Neuronal stem cell (in vitro differentiated cells): ENCODE results near the gene SLC45A2. TPM values are rescaled to one million over a fixed set of nuclear protein-coding genes. Genes with fewer than 3 reads are reported as not detected.
"Not testable (repeated sequence)": the region's sequence is repeated elsewhere in the genome, so short reads cannot be mapped to it uniquely, and the experiment has no call there.

Source experiments
- DNase-seq: peaks from one replicate; pipeline ENCODE4 v3.0.0-alpha.2; 2013; ENCODE audit warnings: low spot score
- H2AFZ ChIP-seq: one replicate; pipeline ENCODE4 v1.6.1; 2013; ENCODE audit warnings: mild to moderate bottlenecking, low read length, inconsistent platforms
- H2AK5ac ChIP-seq: 2 replicates; pipeline ENCODE4 v1.6.1; 2013; ENCODE audit warnings: low read depth, mild to moderate bottlenecking, inconsistent platforms, low read length, moderate library complexity, mixed read lengths
- H2BK120ac ChIP-seq: 2 replicates; pipeline ENCODE4 v1.6.1; 2013; ENCODE audit warnings: low read depth, mild to moderate bottlenecking, inconsistent platforms, low read length, moderate library complexity, mixed read lengths
- H2BK12ac ChIP-seq: one replicate; pipeline ENCODE4 v1.6.1; 2013; ENCODE audit warnings: low read length, inconsistent platforms
- H2BK15ac ChIP-seq: 2 replicates; pipeline ENCODE4 v1.6.1; 2013; ENCODE audit warnings: mild to moderate bottlenecking, low read length, inconsistent platforms, mixed read lengths
- H2BK5ac ChIP-seq: one replicate; pipeline ENCODE4 v1.6.1; 2013; ENCODE audit warnings: inconsistent platforms, mild to moderate bottlenecking, low read length, moderate library complexity
- H3K14ac ChIP-seq: one replicate; pipeline ENCODE4 v1.6.1; 2013; ENCODE audit warnings: low read length, inconsistent platforms
- H3K18ac ChIP-seq: 2 replicates; pipeline ENCODE4 v1.6.1; 2013; ENCODE audit warnings: low read length, inconsistent platforms
- H3K23ac ChIP-seq: 2 replicates; pipeline ENCODE4 v1.6.1; 2013; ENCODE audit warnings: low read depth, mild to moderate bottlenecking, mixed read lengths, low read length, inconsistent platforms; ENCODE audit not compliant: poor library complexity
- H3K27ac ChIP-seq: replicated peaks from 3 replicates; pipeline ENCODE4 v1.5.1; 2013; ENCODE audit warnings: low read length, inconsistent platforms
- H3K27me3 ChIP-seq, 3 experiments: 2 replicates each; pipeline ENCODE4 v1.6.1; 2013; ENCODE audit warnings: low read length in 3 of 3, mild to moderate bottlenecking in 2 of 3, inconsistent platforms in 1 of 3, low read depth in 1 of 3, mixed read lengths in 1 of 3, moderate library complexity in 1 of 3; ENCODE audit not compliant: control insufficient read depth in 3 of 3, insufficient read depth in 3 of 3
- H3K36me3 ChIP-seq, 2 donors: replicated peaks in 1 of 2; 2 replicates each; pipeline ENCODE4 v1.6.1; 2013; ENCODE audit warnings: low read length in 2 of 2; ENCODE audit not compliant: control insufficient read depth in 2 of 2, insufficient read depth in 2 of 2
- H3K4ac ChIP-seq: 2 replicates; pipeline ENCODE4 v1.6.1; 2013; ENCODE audit warnings: inconsistent platforms, mild to moderate bottlenecking, low read length, moderate library complexity
- H3K4me1 ChIP-seq, 2 donors: 1 replicate in 1 of 2; 2 replicates in 1 of 2; pipeline ENCODE4 v1.6.1; 2013; ENCODE audit warnings: low read length in 2 of 2, low read depth in 1 of 2; ENCODE audit not compliant: control insufficient read depth in 2 of 2, insufficient read depth in 1 of 2
- H3K4me2 ChIP-seq: one replicate; pipeline ENCODE4 v1.6.1; 2013; ENCODE audit warnings: mild to moderate bottlenecking, low read length, inconsistent platforms; ENCODE audit not compliant: insufficient read depth, poor library complexity, severe bottlenecking
- H3K4me3 ChIP-seq, 2 donors: 2 replicates each; pipeline ENCODE4 v1.5.1; 2013; ENCODE audit warnings: low read length in 2 of 2, mild to moderate bottlenecking in 2 of 2, inconsistent platforms in 1 of 2, moderate library complexity in 1 of 2
- H3K79me1 ChIP-seq: one replicate; pipeline ENCODE4 v1.6.1; 2013; ENCODE audit warnings: low read depth, mild to moderate bottlenecking, inconsistent platforms, low read length, moderate library complexity
- H3K9ac ChIP-seq: one replicate; pipeline ENCODE4 v1.6.1; 2013; ENCODE audit warnings: mild to moderate bottlenecking, low read depth, low read length, inconsistent platforms; ENCODE audit not compliant: poor library complexity
- H3K9me3 ChIP-seq, 2 donors: replicated peaks in 1 of 2; 2 replicates each; pipeline versions ENCODE3 to v1.6.1; 2013; ENCODE audit warnings: low read length in 2 of 2, mild to moderate bottlenecking in 2 of 2, inconsistent platforms in 1 of 2, low read depth in 1 of 2, mixed read lengths in 1 of 2, moderate library complexity in 1 of 2; ENCODE audit not compliant: control insufficient read depth in 2 of 2, insufficient read depth in 1 of 2
- H4K8ac ChIP-seq: one replicate; pipeline ENCODE4 v1.6.1; 2013; ENCODE audit warnings: low read depth, mild to moderate bottlenecking, inconsistent platforms, low read length, moderate library complexity
- H4K91ac ChIP-seq: one replicate; pipeline ENCODE4 v1.6.1; 2013; ENCODE audit warnings: low read length, low read depth, mild to moderate bottlenecking, inconsistent platforms; ENCODE audit not compliant: poor library complexity
- WGBS, 2 donors: extraction: QIAGEN DNeasy Blood & Tissue Kit; methylation state at CpG; one replicate each; pipeline ENCODE4 v1.1.7; 2013; ENCODE audit warnings: missing lambda C conversion rate in 2 of 2, mixed read lengths in 1 of 2; ENCODE audit not compliant: insufficient read length in 2 of 2, insufficient replicate concordance in 1 of 2; ENCODE audit errors: extremely low coverage in 2 of 2; 5-methylcytosine and 5-hydroxymethylcytosine counted together
- polyA plus RNA-seq, 2 experiments: library from polyadenylated mRNA; stranded (reverse); fragments of 200-250 nt; gene quantifications; one replicate each; pipeline ENCODE4 v1.2.3, GENCODE V29; 2013

The SLC45A2 gene
- polyA plus RNA-seq (2013, experiment 1 of 2), result 0.01 TPM
- polyA plus RNA-seq (2013, experiment 2 of 2), result not detected

- WGBS, 2 donors, result 100% methylated on average over 2 of the region's 7 CpGs; no CpG with 5 or more reads in 1 of the 2 donors
- H3K4me1 ChIP-seq, result no peaks in the 10 kb centered on the region
Measured at GRCh38 chr5:33984671-33985124, at the start of gene SLC45A2. SLC45A2 (minus strand) TSS chr5:33984693; CDS start chr5:33984583, 110 bp downstream.

GRCh38 chr5:34031966-34032365, 47.5 kb upstream of the SLC45A2 start:
- Histone ChIP-seq H3K23ac (no peak overlapping the region), H4K8ac (no peak overlapping the region), H3K79me1 (no peaks in the 10 kb centered on the region), H2AFZ (no peak overlapping the region), H3K18ac (no peak overlapping the region), H3K4me1 (peaks cover 0 to 7% of the 10 kb centered on the region in 2 donors), H3K14ac (no peak overlapping the region), H3K9ac (no peak overlapping the region), H4K91ac (no peak overlapping the region), H2BK120ac (no peak overlapping the region), H3K9me3 (peaks cover 2 to 4% of the 10 kb centered on the region in 2 donors), H3K36me3 (peaks cover 0 to 31% of the 10 kb centered on the region in 2 donors), H3K27ac (no peak overlapping the region), H3K4me2 (no peak overlapping the region), H2BK5ac (no peak overlapping the region), H3K27me3 (no peaks in the 10 kb centered on the region), H3K4ac (no peak overlapping the region), H2BK15ac (no peak overlapping the region), H3K4me3 (no peak overlapping the region), H2AK5ac (no peak overlapping the region), H2BK12ac (no peak overlapping the region)
- WGBS, 2 donors, result no CpG with 5 or more reads among the region's 3 CpGs
- DNase-seq, result no peak

More at GRCh38 chr5:33984671-33985124, at the start of gene SLC45A2:
- H2AK5ac ChIP-seq, result peak within 1 kb of the TSS; percentile 42
- peak within 1 kb of the TSS; percentile 22 for H3K14ac ChIP-seq
- no peaks in the 10 kb centered on the region for H3K27me3 ChIP-seq
- H3K36me3 ChIP-seq, result peaks cover 13 to 32% of the 10 kb centered on the region in 2 donors
- H3K4me2 ChIP-seq, result no peak within 1 kb of the TSS
- H3K9ac ChIP-seq, result peak within 1 kb of the TSS; percentile 36
- H3K4me3 ChIP-seq, result no peak within 1 kb of the TSS
- H2BK120ac ChIP-seq, result no peak within 1 kb of the TSS
- peak within 1 kb of the TSS; percentile 26 for H2BK12ac ChIP-seq
- H2AFZ ChIP-seq, result no peak within 1 kb of the TSS
- H3K27ac ChIP-seq, result no peak within 1 kb of the TSS
- no peak within 1 kb of the TSS for H3K4ac ChIP-seq
- no peak within 1 kb of the TSS for H4K8ac ChIP-seq
- H2BK5ac ChIP-seq, result no peak within 1 kb of the TSS
- no peak within 1 kb of the TSS for H2BK15ac ChIP-seq
- H3K9me3 ChIP-seq, result peaks cover 0 to 2% of the 10 kb centered on the region in 2 donors
- peak within 1 kb of the TSS; percentile 40 for H3K23ac ChIP-seq
- peak within 1 kb of the TSS; percentile 68 for H4K91ac ChIP-seq
- no peak for DNase-seq
- peak within 1 kb of the TSS; percentile 15 for H3K18ac ChIP-seq
- no peaks in the 10 kb centered on the region for H3K79me1 ChIP-seq

- Histone ChIP-seq H2AFZ (no peak overlapping the region), H3K4me1 (peaks cover 0 to 7% of the 10 kb centered on the region in 2 donors), H3K27ac (no peak overlapping the region), H2BK5ac (no peak overlapping the region), H3K9me3 (peaks cover 2 to 4% of the 10 kb centered on the region in 2 donors), H3K18ac (no peak overlapping the region), H3K14ac (no peak overlapping the region), H3K9ac (no peak overlapping the region), H3K4me3 (no peak overlapping the region), H3K36me3 (peaks cover 0 to 31% of the 10 kb centered on the region in 2 donors), H3K23ac (no peak overlapping the region), H4K8ac (no peak overlapping the region), H3K79me1 (no peaks in the 10 kb centered on the region), H3K4ac (no peak overlapping the region), H2AK5ac (no peak overlapping the region), H2BK12ac (no peak overlapping the region), H4K91ac (no peak overlapping the region), H2BK120ac (no peak overlapping the region), H3K4me2 (no peak overlapping the region), H3K27me3 (no peaks in the 10 kb centered on the region), H2BK15ac (no peak overlapping the region)
- no CpG with 5 or more reads among the region's 2 CpGs for WGBS, 2 donors
- DNase-seq, result no peak
Measured at GRCh38 chr5:34031117-34031516, 46.6 kb upstream of the SLC45A2 start.

- H3K4me2 ChIP-seq, H2AK5ac ChIP-seq, H4K8ac ChIP-seq, H2BK12ac ChIP-seq, H4K91ac ChIP-seq, H3K4me1 ChIP-seq, H2BK120ac ChIP-seq, H2BK15ac ChIP-seq, H3K14ac ChIP-seq, H3K4ac ChIP-seq, H3K27me3 ChIP-seq, H2BK5ac ChIP-seq, H3K23ac ChIP-seq, DNase-seq, H3K27ac ChIP-seq, H2AFZ ChIP-seq, H3K18ac ChIP-seq, H3K9me3 ChIP-seq, H3K9ac ChIP-seq, H3K4me3 ChIP-seq, H3K79me1 ChIP-seq: not testable (repeated sequence)
- no CpG with 5 or more reads among the region's 2 CpGs for WGBS, 2 donors
- peaks cover 0 to 31% of the 10 kb centered on the region in 2 donors for H3K36me3 ChIP-seq
Measured at GRCh38 chr5:34030585-34030984, 46.1 kb upstream of the SLC45A2 start.
